ENCODE results near the gene ZMYM4.
"Not testable (repeated sequence)": the region's sequence is repeated elsewhere in the genome, so short reads cannot be mapped to it uniquely, and the experiment has no call there.

ZMYM4 gene

DNA sequence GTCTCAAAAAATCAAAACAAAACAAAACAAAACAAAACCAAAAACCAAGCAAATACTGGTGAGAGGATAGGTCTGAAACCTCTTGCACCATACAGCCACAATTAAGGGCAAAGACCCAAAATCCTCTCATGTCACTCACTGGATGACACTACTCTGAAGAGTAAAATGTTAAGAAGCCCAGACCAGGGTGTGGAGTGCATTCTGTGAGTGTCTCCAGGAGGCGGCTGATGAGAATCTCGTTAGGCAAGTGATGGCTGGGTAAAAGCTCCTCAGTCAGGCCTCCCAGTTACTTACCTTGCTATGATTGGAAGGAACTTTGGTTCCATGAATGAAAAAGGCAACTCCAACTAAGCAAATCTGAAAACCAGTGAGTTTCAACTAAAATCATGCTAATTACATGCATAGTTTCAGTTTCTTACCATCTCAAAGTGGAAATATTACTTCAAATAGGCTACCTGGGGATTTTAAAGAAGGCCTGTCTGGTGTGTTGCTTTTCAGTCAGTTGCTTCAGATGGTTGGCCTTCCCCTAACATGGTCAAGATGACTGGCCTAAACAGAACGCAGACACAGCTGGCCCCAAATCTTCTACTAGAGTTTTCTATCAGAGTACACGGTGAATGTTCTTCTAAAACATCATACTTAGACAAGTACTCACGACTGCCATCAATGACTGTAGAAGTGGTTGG lies 193.6 kb downstream of the ZMYM4 start:
- no peak for DNase-seq

DNA sequence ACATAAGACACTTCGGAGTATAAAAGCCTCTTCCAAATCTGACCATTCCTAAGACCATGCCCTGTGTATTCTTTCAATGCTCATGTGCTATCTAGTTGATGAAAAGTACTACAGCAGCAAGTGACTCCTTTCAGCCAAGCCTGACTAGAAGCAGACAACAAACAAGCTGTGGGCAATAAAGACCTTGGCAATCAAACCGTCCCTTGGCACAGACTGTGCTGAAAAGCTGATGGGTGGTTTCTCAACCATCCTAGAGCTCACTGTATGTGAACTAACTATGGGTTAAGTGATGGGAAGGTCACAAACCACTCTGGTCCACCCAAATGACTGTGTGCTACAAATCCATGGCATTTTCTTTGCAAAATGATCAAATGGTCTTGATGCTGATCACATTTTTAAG lies 194.7 kb downstream of the ZMYM4 start:
- DNase-seq = no peak

GRCh38 chr1:35463749-35464148 lies 195.2 kb downstream of the ZMYM4 start:
- not testable (repeated sequence) for DNase-seq

DNA sequence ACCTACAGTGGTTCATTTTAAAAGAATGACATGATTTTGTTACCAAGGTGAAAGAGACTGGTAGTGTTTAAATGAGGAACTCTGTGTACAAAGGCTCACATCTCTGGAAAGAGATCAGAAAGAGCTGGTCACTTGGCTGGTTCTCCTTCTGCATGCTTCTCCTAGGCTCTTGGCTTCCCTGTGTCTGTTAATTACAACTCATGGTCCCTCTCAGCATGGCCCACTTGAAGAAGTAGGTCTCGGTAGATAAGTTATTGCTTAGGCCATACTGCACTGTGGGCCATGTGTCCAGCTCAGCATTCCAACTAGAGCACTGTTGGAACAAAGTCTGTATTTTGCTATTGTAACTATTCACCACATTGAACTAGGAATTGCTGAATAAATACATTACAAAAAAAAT lies 197.6 kb downstream of the ZMYM4 start:
- no peak for DNase-seq

GRCh38 chr1:35470977-35471613 lies 202.6 kb downstream of the ZMYM4 start:
- no peak for DNase-seq
